ENCODE measurements around the gene COL1A2.

COL1A2 gene

GRCh38 chr7:94360926-94361325, 33.8 kb upstream of the COL1A2 start:
- ATAC-seq (ENCODE audit: low read depth) (no peak), DNase-seq (ENCODE audit: low spot score) (no peak)
- Histone ChIP-seq H3K27ac (ENCODE audit: poor library complexity, severe bottlenecking) (no peak overlapping the region), H3K36me3 (ENCODE audit: low read depth) (no peaks in the 10 kb centered on the region), H3K4me3 (ENCODE audit: severe bottlenecking) (no peak overlapping the region), H3K9me3 (ENCODE audit: severe bottlenecking) (no peaks in the 10 kb centered on the region), H3K27me3 (ENCODE audit: insufficient read depth, poor library complexity, severe bottlenecking) (no peaks in the 10 kb centered on the region), H3K4me1 (ENCODE audit: insufficient read depth, poor library complexity, severe bottlenecking) (no peaks in the 10 kb centered on the region)
- no peak for TF ChIP-seq CTCF (IDR thresholded peaks at IDR 0.05; ENCODE audit: poor library complexity, severe bottlenecking)

GRCh38 chr7:94362276-94362675, 32.4 kb upstream of the COL1A2 start:
- H3K36me3 ChIP-seq (ENCODE audit: low read depth): no peaks in the 10 kb centered on the region
- no peaks in the 10 kb centered on the region for H3K27me3 ChIP-seq (ENCODE audit: insufficient read depth, poor library complexity, severe bottlenecking)
- TF ChIP-seq CTCF (IDR thresholded peaks at IDR 0.05; ENCODE audit: poor library complexity, severe bottlenecking): no peak
- no peak overlapping the region for H3K4me3 ChIP-seq (ENCODE audit: severe bottlenecking)
- DNase-seq (ENCODE audit: low spot score) (no peak), ATAC-seq (ENCODE audit: low read depth) (no peak)
- no peaks in the 10 kb centered on the region for H3K9me3 ChIP-seq (ENCODE audit: severe bottlenecking)
- H3K4me1 ChIP-seq (ENCODE audit: insufficient read depth, poor library complexity, severe bottlenecking): no peaks in the 10 kb centered on the region
- H3K27ac ChIP-seq (ENCODE audit: poor library complexity, severe bottlenecking): no peak overlapping the region

DNA sequence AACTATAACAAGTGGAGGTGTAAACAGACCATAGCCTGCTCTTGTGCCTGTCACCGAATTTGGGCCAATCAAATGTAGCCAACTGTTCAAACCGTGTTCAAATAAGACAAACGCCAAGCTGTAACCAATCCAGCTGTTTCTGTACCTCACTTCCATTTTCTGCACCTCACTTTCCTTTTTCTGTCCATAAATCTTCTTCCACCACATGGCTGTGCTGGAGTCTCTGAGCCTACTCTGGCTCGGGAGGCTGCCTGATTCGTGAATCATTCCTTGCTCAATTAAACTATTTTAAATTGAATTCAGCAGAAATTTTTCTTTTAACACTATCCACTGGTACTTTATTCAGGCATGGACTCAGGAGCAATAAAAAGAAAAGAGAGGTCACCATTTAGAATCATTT, 29.9 kb upstream of the COL1A2 start:
- H3K27me3 ChIP-seq (ENCODE audit: insufficient read depth, poor library complexity, severe bottlenecking): no peaks in the 10 kb centered on the region
- no peak for DNase-seq (ENCODE audit: low spot score)
- H3K36me3 ChIP-seq (ENCODE audit: low read depth): no peaks in the 10 kb centered on the region
- ATAC-seq (ENCODE audit: low read depth): no peak
- TF ChIP-seq CTCF (IDR thresholded peaks at IDR 0.05; ENCODE audit: poor library complexity, severe bottlenecking): no peak
- no peak overlapping the region for H3K4me3 ChIP-seq (ENCODE audit: severe bottlenecking)
- no peaks in the 10 kb centered on the region for H3K9me3 ChIP-seq (ENCODE audit: severe bottlenecking)
- H3K27ac ChIP-seq (ENCODE audit: poor library complexity, severe bottlenecking): no peak overlapping the region
- H3K4me1 ChIP-seq (ENCODE audit: insufficient read depth, poor library complexity, severe bottlenecking): no peaks in the 10 kb centered on the region

DNA sequence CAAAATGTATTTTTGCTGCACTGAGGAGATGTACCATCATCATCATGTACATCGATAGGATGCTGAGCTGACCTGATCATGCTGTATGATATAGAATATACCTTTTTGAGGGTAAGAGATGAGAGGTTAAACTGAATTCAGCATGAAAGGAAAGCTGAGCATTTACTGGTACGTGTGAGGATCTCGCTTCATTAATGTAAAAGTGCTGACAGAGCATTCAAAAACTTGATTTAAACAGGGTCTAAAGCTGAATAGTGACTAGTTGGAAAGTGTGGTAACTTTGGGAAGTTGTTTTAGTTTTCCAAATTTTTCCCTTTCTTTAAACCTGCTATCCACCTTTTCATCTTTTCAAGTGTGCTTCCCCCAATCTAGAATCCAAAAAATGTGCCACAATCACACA, 28.5 kb upstream of the COL1A2 start:
- TF ChIP-seq CTCF (IDR thresholded peaks at IDR 0.05; ENCODE audit: poor library complexity, severe bottlenecking): no peak
- ATAC-seq (ENCODE audit: low read depth): no peak
- no peaks in the 10 kb centered on the region for H3K4me1 ChIP-seq (ENCODE audit: insufficient read depth, poor library complexity, severe bottlenecking)
- no peaks in the 10 kb centered on the region for H3K9me3 ChIP-seq (ENCODE audit: severe bottlenecking)
- H3K36me3 ChIP-seq (ENCODE audit: low read depth): no peaks in the 10 kb centered on the region
- no peak overlapping the region for H3K4me3 ChIP-seq (ENCODE audit: severe bottlenecking)
- H3K27me3 ChIP-seq (ENCODE audit: insufficient read depth, poor library complexity, severe bottlenecking): no peaks in the 10 kb centered on the region
- DNase-seq (ENCODE audit: low spot score): no peak
- no peak overlapping the region for H3K27ac ChIP-seq (ENCODE audit: poor library complexity, severe bottlenecking)

DNA sequence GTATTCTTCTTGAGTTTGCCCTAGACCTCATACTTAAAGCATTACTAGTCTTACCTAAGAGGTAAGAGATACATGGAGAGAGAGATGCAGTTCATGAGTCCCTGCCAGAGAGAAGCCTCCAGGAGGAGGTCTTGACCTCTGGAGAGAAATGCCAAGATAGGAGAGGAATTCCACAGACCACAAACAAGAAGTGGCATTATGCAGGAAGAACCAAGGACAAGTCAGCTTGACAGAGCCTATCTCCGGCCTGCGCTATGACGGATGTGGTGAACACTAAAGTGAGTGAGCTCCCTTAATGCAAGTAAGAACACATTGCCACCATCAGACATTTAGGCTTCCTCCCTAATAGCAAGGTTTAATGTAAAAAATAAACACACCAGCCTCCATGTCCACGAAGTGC, 27.9 kb upstream of the COL1A2 start:
- no peaks in the 10 kb centered on the region for H3K4me1 ChIP-seq (ENCODE audit: insufficient read depth, poor library complexity, severe bottlenecking)
- ATAC-seq (ENCODE audit: low read depth) (no peak), DNase-seq (ENCODE audit: low spot score) (no peak)
- no peaks in the 10 kb centered on the region for H3K36me3 ChIP-seq (ENCODE audit: low read depth)
- H3K9me3 ChIP-seq (ENCODE audit: severe bottlenecking): no peaks in the 10 kb centered on the region
- H3K27me3 ChIP-seq (ENCODE audit: insufficient read depth, poor library complexity, severe bottlenecking): no peaks in the 10 kb centered on the region
- TF ChIP-seq CTCF (IDR thresholded peaks at IDR 0.05; ENCODE audit: poor library complexity, severe bottlenecking): no peak
- no peak overlapping the region for H3K4me3 ChIP-seq (ENCODE audit: severe bottlenecking)
- no peak overlapping the region for H3K27ac ChIP-seq (ENCODE audit: poor library complexity, severe bottlenecking)
